PC-9 (cell line): ENCODE measurements around the gene ALKAL2. TPM values are rescaled to one million over a fixed set of nuclear protein-coding genes. Genes with fewer than 3 reads are reported as not detected.

Source experiments
- BruUV-seq: library from RNA; stranded (reverse); fragments of 400-500 nt; replicated peaks from 2 replicates; lab custom pipeline; 2021; lab: Mats Ljungman, UMichigan
- CTCF ChIA-PET: fragments of 300-600 bp; sonication (Branson Sonifier 250); formaldehyde crosslinking; loops from one replicate; lab custom pipeline; 2022; ENCODE audit warnings: antibody characterized with exemption; lab: Charles Lee
- POLR2A ChIA-PET: fragments of 300-600 bp; sonication (Branson Sonifier 250); formaldehyde crosslinking; loops from one replicate; lab custom pipeline; 2022; ENCODE audit warnings: antibody characterized with exemption; ENCODE audit not compliant: unreplicated experiment; lab: Charles Lee
- DNase-seq, 2 experiments: peaks; one replicate each; pipeline versions ENCODE4 v3.0.0 to v3.0.0-alpha.2; 2015 to 2022; ENCODE audit warnings: mixed read lengths in 1 of 2
- H2AFZ ChIP-seq: fragments of 200-600 bp; sonication (generic); 2 replicates; pipeline ENCODE4 v1.8.1; 2017; ENCODE audit warnings: antibody characterized with exemption
- H3F3A ChIP-seq: fragments of 200-600 bp; sonication (generic); 2 replicates; pipeline ENCODE4 v1.8.1; 2017; ENCODE audit warnings: antibody characterized with exemption, mild to moderate bottlenecking, low read depth; ENCODE audit not compliant: insufficient read depth
- H3K27ac ChIP-seq: fragments of 200-600 bp; sonication (generic); 2 replicates; pipeline ENCODE4 v1.6.1; 2016; ENCODE audit warnings: mixed run types
- H3K27me3 ChIP-seq: fragments of 200-600 bp; sonication (generic); 2 replicates; pipeline ENCODE4 v1.6.1; 2016; ENCODE audit warnings: low read depth, mixed run types; ENCODE audit not compliant: insufficient read depth
- H3K36me3 ChIP-seq: fragments of 200-600 bp; sonication (generic); 2 replicates; pipeline ENCODE4 v1.6.1; 2016; ENCODE audit warnings: low read depth, mixed run types
- H3K4me1 ChIP-seq: fragments of 200-600 bp; sonication (generic); replicated peaks from 2 replicates; pipeline ENCODE4 v1.6.1; 2016; ENCODE audit warnings: mixed run types; ENCODE audit not compliant: insufficient read depth
- H3K4me2 ChIP-seq: fragments of 200-600 bp; sonication (generic); 2 replicates; pipeline ENCODE4 v1.6.1; 2017; ENCODE audit warnings: mixed run types
- H3K4me3 ChIP-seq: fragments of 200-600 bp; sonication (generic); 2 replicates; pipeline ENCODE4 v1.6.1; 2016; ENCODE audit warnings: mixed run types
- H3K79me2 ChIP-seq: fragments of 200-600 bp; sonication (generic); 2 replicates; pipeline ENCODE4 v1.6.1; 2017; ENCODE audit warnings: low read depth, mixed run types
- H3K9me2 ChIP-seq: fragments of 200-600 bp; sonication (generic); 2 replicates; pipeline ENCODE4 v1.8.1; 2017; ENCODE audit warnings: mild to moderate bottlenecking; ENCODE audit not compliant: insufficient read depth
- H3K9me3 ChIP-seq: fragments of 200-600 bp; sonication (generic); 2 replicates; pipeline ENCODE4 v1.8.1; 2016; ENCODE audit warnings: low read depth; ENCODE audit not compliant: insufficient read depth
- H4K20me1 ChIP-seq: fragments of 200-600 bp; sonication (generic); 2 replicates; pipeline ENCODE4 v1.8.1; 2017; ENCODE audit not compliant: insufficient read depth
- CTCF ChIP-seq: fragments of 200-600 bp; sonication (generic); conservative IDR thresholded peaks from 2 replicates; pipeline ENCODE4 v1.6.1; 2017; ENCODE audit warnings: mixed run types, antibody characterized with exemption, mild to moderate bottlenecking, moderate library complexity
- EZH2 ChIP-seq: fragments of 200-600 bp; sonication (generic); IDR thresholded peaks from 2 replicates; pipeline ENCODE4 v1.8.0; 2017; ENCODE audit warnings: antibody characterized with exemption, low read depth
- intact Hi-C: fragments of 100-400 bp; cut with micrococcal nuclease; formaldehyde crosslinking; loops from one replicate; pipeline ENCODE4 v1.10.0; 2022; ENCODE audit not compliant: unreplicated experiment
- total RNA-seq: library from RNA; stranded (reverse); gene quantifications from 2 replicates; pipeline ENCODE4 v1.2.3, GENCODE V29; 2021

ALKAL2 gene
- total RNA-seq, 1 experiment from 2014 or later, result not detected

DNA sequence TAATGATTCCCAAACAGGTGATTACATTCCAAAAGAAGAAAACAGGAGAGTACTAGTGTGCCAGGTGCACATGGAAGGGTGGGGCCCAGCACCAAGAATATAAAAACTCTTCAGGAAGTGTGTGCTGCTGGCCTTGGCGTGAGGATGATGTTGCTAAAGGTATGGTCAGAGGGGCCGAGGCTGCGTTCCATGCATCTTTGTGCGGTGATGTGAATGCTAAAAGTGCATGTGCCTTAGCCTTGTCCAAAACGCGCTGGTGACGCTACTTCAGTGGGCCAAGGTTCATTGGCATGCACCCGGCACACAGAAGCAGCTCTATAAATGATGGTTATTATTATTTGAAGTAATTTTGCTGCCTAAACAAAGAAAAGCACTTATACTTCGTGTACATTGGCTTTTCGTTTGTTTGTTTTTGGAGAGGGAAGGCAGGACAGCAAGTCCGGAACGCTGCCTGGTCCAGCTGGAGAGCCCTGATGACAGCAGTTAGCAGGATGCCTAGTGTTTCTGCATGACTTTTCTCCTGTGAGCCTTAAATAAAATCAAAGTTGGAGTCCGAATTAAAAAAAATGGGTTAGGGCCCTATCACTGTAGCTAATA is 2.9 kb downstream of the ALKAL2 start:
- TF ChIP-seq EZH2 (no peak), CTCF (no peak)
- peaks cover 20% of the 10 kb centered on the region; the same call in 1 of the 2 replicates for H3F3A ChIP-seq

GRCh38 chr2:283996-284794 is 3.7 kb downstream of the ALKAL2 start:
- no peaks in the 10 kb centered on the region for H3K9me3 ChIP-seq
- H3K79me2 ChIP-seq, result no peaks in the 10 kb centered on the region
- H4K20me1 ChIP-seq, result peaks cover 8% of the 10 kb centered on the region; the same call in 1 of the 2 replicates
- no peak overlapping the region for H3K27ac ChIP-seq
- no peak overlapping the region for H2AFZ ChIP-seq
- ChIA-PET CTCF (no interaction called here), POLR2A (interaction anchor here (0.6 kb wide), 1 partner anchor 26 kb away, joined by 3 read pairs; no protein-coding TSS in a partner anchor)
- H3F3A ChIP-seq, result peaks cover 20% of the 10 kb centered on the region; the same call in 1 of the 2 replicates
- no peaks in the 10 kb centered on the region for H3K27me3 ChIP-seq
- H3K4me1 ChIP-seq, result no peaks in the 10 kb centered on the region
- BruUV-seq, result no TSS peak
- TF ChIP-seq EZH2 (no peak), CTCF (no peak)
- no peaks in the 10 kb centered on the region for H3K9me2 ChIP-seq
- H3K36me3 ChIP-seq, result peaks cover 17% of the 10 kb centered on the region
- intact Hi-C loops, result no loop called here
- no peak overlapping the region for H3K4me2 ChIP-seq
- no peak overlapping the region for H3K4me3 ChIP-seq
- DNase-seq, result no peak

More for the DNA sequence above, 2.9 kb downstream of the ALKAL2 start:
- no peaks in the 10 kb centered on the region for H3K4me1 ChIP-seq
- intact Hi-C loops, result no loop called here
- peaks cover 10% of the 10 kb centered on the region for H3K36me3 ChIP-seq
- ChIA-PET CTCF (no interaction called here), POLR2A (no interaction called here)
- no peak overlapping the region for H3K4me2 ChIP-seq
- no peaks in the 10 kb centered on the region for H3K9me2 ChIP-seq
- no peak overlapping the region for H3K27ac ChIP-seq
- DNase-seq, result no peak
- H4K20me1 ChIP-seq, result peaks cover under 1% of the 10 kb centered on the region; the same call in 1 of the 2 replicates
- H3K27me3 ChIP-seq, result no peaks in the 10 kb centered on the region
- H2AFZ ChIP-seq, result no peak overlapping the region
- BruUV-seq, result no TSS peak
- no peaks in the 10 kb centered on the region for H3K9me3 ChIP-seq
- no peak overlapping the region for H3K4me3 ChIP-seq
- H3K79me2 ChIP-seq, result no peaks in the 10 kb centered on the region

DNA sequence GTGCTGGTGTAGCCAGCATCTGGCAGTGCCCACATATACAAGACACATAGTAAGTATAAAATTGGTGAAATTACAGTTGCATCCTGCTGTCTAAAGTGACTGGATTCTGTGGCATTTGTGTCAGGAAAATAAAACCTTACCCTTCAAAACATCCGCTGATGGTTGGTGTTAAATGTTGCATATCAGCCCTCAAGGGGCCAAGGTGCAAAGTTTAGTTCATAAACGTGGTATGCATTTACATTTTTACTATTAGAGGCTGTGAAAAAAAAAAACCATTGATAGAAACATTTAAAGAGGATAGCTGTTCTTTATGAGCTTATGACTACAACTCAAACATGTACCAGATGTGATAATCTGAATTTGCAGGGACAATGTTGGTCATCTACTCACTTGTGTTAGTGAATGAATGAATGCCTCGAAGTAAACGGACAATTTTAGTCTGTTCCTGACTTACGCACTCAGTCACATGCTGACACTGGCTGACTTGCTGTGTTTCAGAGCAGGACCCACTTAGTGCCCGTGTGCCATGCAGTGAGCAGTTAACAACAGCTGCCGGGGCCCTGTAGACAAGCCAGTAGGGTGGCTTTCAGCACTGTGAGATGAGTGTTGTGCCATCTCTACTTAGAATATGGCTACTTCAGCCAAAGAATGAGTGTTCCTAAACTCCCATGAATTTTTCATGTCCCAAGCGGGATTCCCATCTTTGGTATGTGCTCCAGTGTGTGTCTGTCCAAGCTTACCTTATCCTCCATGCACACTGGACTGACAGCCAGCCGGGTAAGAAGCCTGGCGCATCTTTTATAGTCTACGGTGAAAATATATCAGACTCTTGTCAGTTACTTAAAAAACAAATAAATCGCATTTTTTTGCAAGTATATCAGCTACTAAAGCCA is 5.3 kb downstream of the ALKAL2 start:
- POLR2A ChIA-PET, result interaction anchor here (0.6 kb wide), 1 partner anchor 60 kb away, joined by 3 read pairs; no protein-coding TSS in a partner anchor
- CTCF ChIA-PET, result no interaction called here
- Histone ChIP-seq H3K4me3 (no peak overlapping the region), H3K4me2 (no peak overlapping the region), H4K20me1 (peaks cover 9% of the 10 kb centered on the region; the same call in 1 of the 2 replicates), H3K27me3 (no peaks in the 10 kb centered on the region), H3K27ac (no peak overlapping the region), H3K4me1 (no peaks in the 10 kb centered on the region), H3K9me2 (no peaks in the 10 kb centered on the region), H2AFZ (no peak overlapping the region), H3K9me3 (no peaks in the 10 kb centered on the region), H3K36me3 (peaks cover 28% of the 10 kb centered on the region), H3K79me2 (no peaks in the 10 kb centered on the region), H3F3A (peaks cover 20% of the 10 kb centered on the region; the same call in 1 of the 2 replicates)
- DNase-seq, result no peak
- TF ChIP-seq CTCF (no peak), EZH2 (no peak)
- BruUV-seq, result no TSS peak
- intact Hi-C loops, result no loop called here
